GM23338 (cell line): ENCODE data around the gene PIK3C2G. TPM values are rescaled to one million over a fixed set of nuclear protein-coding genes. Genes with fewer than 3 reads are reported as not detected.

Experiments
- ATAC-seq: fragments of 200-7000 bp; cut with Tn5 transposase; 3 replicates; pipeline ENCODE4 v1.9.1; 2020
- DNase-seq: peaks from one replicate; pipeline ENCODE4 v3.0.0-alpha.2; 2015; ENCODE audit warnings: low spot score
- H2AFZ ChIP-seq: fragments of 200-600 bp; sonication (generic); 2 replicates; pipeline ENCODE4 v1.8.0; 2016; ENCODE audit warnings: antibody characterized with exemption, mild to moderate bottlenecking, moderate library complexity
- H3F3A ChIP-seq: fragments of 200-600 bp; sonication (generic); replicated peaks from 2 replicates; pipeline ENCODE4 v1.8.0; 2017; ENCODE audit warnings: antibody characterized with exemption, mixed run types, low read depth
- H3K27ac ChIP-seq: fragments of 200-600 bp; sonication (generic); 2 replicates; pipeline ENCODE4 v1.6.1; 2016; ENCODE audit warnings: low read depth
- H3K27me3 ChIP-seq: fragments of 200-600 bp; sonication (generic); 2 replicates; pipeline ENCODE4 v1.8.0; 2016; ENCODE audit warnings: mild to moderate bottlenecking, mixed run types, moderate library complexity; ENCODE audit not compliant: insufficient read depth
- H3K36me3 ChIP-seq: fragments of 200-600 bp; sonication (generic); 2 replicates; pipeline ENCODE4 v1.8.0; 2016; ENCODE audit warnings: mild to moderate bottlenecking; ENCODE audit not compliant: insufficient read depth
- H3K4me1 ChIP-seq: fragments of 200-600 bp; sonication (generic); 2 replicates; pipeline ENCODE4 v1.8.0; 2016; ENCODE audit warnings: mild to moderate bottlenecking, moderate library complexity; ENCODE audit not compliant: insufficient read depth
- H3K4me2 ChIP-seq: fragments of 200-600 bp; sonication (generic); 2 replicates; pipeline ENCODE4 v1.7.1; 2017; ENCODE audit warnings: mixed run types
- H3K4me3 ChIP-seq: fragments of 200-600 bp; sonication (generic); 2 replicates; pipeline ENCODE4 v1.6.1; 2016; ENCODE audit warnings: mixed run types
- H3K79me2 ChIP-seq: fragments of 200-600 bp; sonication (generic); replicated peaks from 2 replicates; pipeline ENCODE4 v1.8.0; 2017; ENCODE audit warnings: mild to moderate bottlenecking; ENCODE audit not compliant: insufficient read depth
- H3K9me2 ChIP-seq: fragments of 200-600 bp; sonication (generic); 2 replicates; pipeline ENCODE4 v1.8.0; 2017; ENCODE audit not compliant: insufficient read depth
- H4K20me1 ChIP-seq: fragments of 200-600 bp; sonication (generic); replicated peaks from 2 replicates; pipeline ENCODE4 v1.8.0; 2017; ENCODE audit warnings: mild to moderate bottlenecking; ENCODE audit not compliant: insufficient read depth
- H3K27ac Mint-ChIP-seq: 2 replicates; pipeline ENCODE4 v1.8.0; 2020; ENCODE audit warnings: inconsistent platforms, mild to moderate bottlenecking, moderate library complexity, mixed read lengths
- H3K27me3 Mint-ChIP-seq: 3 replicates; pipeline ENCODE4 v1.8.0; 2022; ENCODE audit warnings: low read depth, mild to moderate bottlenecking, moderate library complexity, mixed read lengths, inconsistent platforms; ENCODE audit not compliant: insufficient read depth, poor library complexity
- H3K36me3 Mint-ChIP-seq: 3 replicates; pipeline ENCODE4 v1.8.0; 2021; ENCODE audit warnings: low read depth, mild to moderate bottlenecking, inconsistent platforms, moderate library complexity, mixed read lengths
- H3K4me1 Mint-ChIP-seq: 3 replicates; pipeline ENCODE4 v1.8.0; 2020; ENCODE audit warnings: mild to moderate bottlenecking, inconsistent platforms, mixed read lengths
- H3K4me3 Mint-ChIP-seq: 3 replicates; pipeline ENCODE4 v1.8.0; 2021; ENCODE audit warnings: moderate library complexity, mild to moderate bottlenecking, inconsistent platforms, mixed read lengths
- H3K9me3 Mint-ChIP-seq: 3 replicates; pipeline ENCODE4 v1.8.0; 2020; ENCODE audit warnings: moderate library complexity, mild to moderate bottlenecking, inconsistent platforms, mixed read lengths
- CREB1 ChIP-seq: fragments of 250-450 bp; sonication (Bioruptor Pico); IDR thresholded peaks from 2 replicates; pipeline ENCODE4 v1.5.0; 2020; ENCODE audit warnings: low read depth, mild to moderate bottlenecking, moderate library complexity
- ETS1 ChIP-seq: IDR thresholded peaks from 2 replicates; pipeline ENCODE4 v1.6.1; 2016; ENCODE audit warnings: antibody characterized with exemption
- EZH2 ChIP-seq: fragments of 200-600 bp; sonication (generic); IDR thresholded peaks from one replicate; pipeline ENCODE4 v1.8.0; 2017; ENCODE audit warnings: antibody characterized with exemption, mild to moderate bottlenecking, low read depth; ENCODE audit not compliant: unreplicated experiment
- EZH2phosphoT487 ChIP-seq: fragments of 200-600 bp; sonication (generic); IDR thresholded peaks from one replicate; pipeline ENCODE4 v1.8.1; 2018; ENCODE audit warnings: antibody characterized with exemption; ENCODE audit not compliant: unreplicated experiment
- JUNB ChIP-seq: IDR thresholded peaks from one replicate; pipeline ENCODE4 v1.6.1; 2016; ENCODE audit warnings: antibody characterized with exemption; ENCODE audit not compliant: unreplicated experiment
- NANOG ChIP-seq: IDR thresholded peaks from 2 replicates; pipeline ENCODE4 v1.6.1; 2016; ENCODE audit warnings: antibody characterized with exemption, borderline replicate concordance
- POLR2AphosphoS5 ChIP-seq: IDR thresholded peaks from 2 replicates; pipeline ENCODE4 v1.6.1; 2016; ENCODE audit warnings: antibody characterized with exemption, low read depth
- REST ChIP-seq: IDR thresholded peaks from one replicate; pipeline ENCODE4 v1.6.1; 2018; ENCODE audit warnings: antibody characterized with exemption; ENCODE audit not compliant: unreplicated experiment
- STAT1 ChIP-seq: IDR thresholded peaks from one replicate; pipeline ENCODE4 v1.6.1; 2016; ENCODE audit warnings: antibody characterized with exemption; ENCODE audit not compliant: unreplicated experiment
- ZNF331 ChIP-seq: fragments of 250-450 bp; sonication (Bioruptor Pico); IDR thresholded peaks from 2 replicates; pipeline ENCODE4 v1.5.0; 2020; ENCODE audit warnings: low read depth, mild to moderate bottlenecking, moderate library complexity
- polyA plus RNA-seq: library from polyadenylated mRNA; unstranded; fragments of >200 nt; fragmentation: Nextera tagmentation; extraction: Ambion mirVana; gene quantifications from 2 replicates; pipeline ENCODE4 v1.2.1, GENCODE V29; 2016
- total RNA-seq: library from RNA; depleted of rRNA; stranded (reverse); fragments of >200 nt; shearing (Covaris generic); gene quantifications from 2 replicates; pipeline ENCODE4 v1.2.3, GENCODE V29; 2014

Gene PIK3C2G
- total and polyA plus RNA-seq, 2 experiments from 2014 or later = not detected

- DNase-seq (no peak), ATAC-seq (no peak)
- Histone ChIP-seq H3K36me3 (no peaks in the 10 kb centered on the region), H3K27me3 (no peaks in the 10 kb centered on the region), H3K4me1 (no peaks in the 10 kb centered on the region), H3F3A (no peaks in the 10 kb centered on the region), H3K27ac (no peak overlapping the region), H3K4me3 (no peak overlapping the region), H4K20me1 (no peaks in the 10 kb centered on the region), H2AFZ (no peak overlapping the region), H3K79me2 (no peaks in the 10 kb centered on the region), H3K9me2 (no peaks in the 10 kb centered on the region), H3K4me2 (no peak overlapping the region)
- no peak for TF ChIP-seq NANOG
- no peak for TF ChIP-seq JUNB
- Mint-ChIP-seq H3K4me3 (no peak overlapping the region), H3K4me1 (no peaks in the 10 kb centered on the region), H3K27ac (no peak overlapping the region), H3K27me3 (peaks cover 1% of the 10 kb centered on the region), H3K36me3 (no peaks in the 10 kb centered on the region), H3K9me3 (no peaks in the 10 kb centered on the region)
These were observed 79.5 kb downstream of the PIK3C2G start for GRCh38 chr12:18340786-18341185.

GRCh38 chr12:18343708-18344107 lies 82.4 kb downstream of the PIK3C2G start:
- no peak overlapping the region for H3K27ac ChIP-seq
- H3K9me3 Mint-ChIP-seq = no peaks in the 10 kb centered on the region
- no peaks in the 10 kb centered on the region for H3K27me3 ChIP-seq
- no peaks in the 10 kb centered on the region for H3F3A ChIP-seq
- ATAC-seq = no peak
- no peaks in the 10 kb centered on the region for H3K9me2 ChIP-seq
- H4K20me1 ChIP-seq = no peaks in the 10 kb centered on the region
- no peaks in the 10 kb centered on the region for H3K36me3 ChIP-seq
- H3K4me2 ChIP-seq = no peak overlapping the region
- no peaks in the 10 kb centered on the region for H3K4me1 ChIP-seq
- no peaks in the 10 kb centered on the region for H3K27me3 Mint-ChIP-seq
- no peaks in the 10 kb centered on the region for H3K79me2 ChIP-seq
- no peak for DNase-seq
- H3K4me3 Mint-ChIP-seq = no peak overlapping the region
- H2AFZ ChIP-seq = no peak overlapping the region
- H3K27ac Mint-ChIP-seq = no peak overlapping the region
- no peak for TF ChIP-seq EZH2
- H3K4me3 ChIP-seq = no peak overlapping the region
- no peaks in the 10 kb centered on the region for H3K36me3 Mint-ChIP-seq
- no peaks in the 10 kb centered on the region for H3K4me1 Mint-ChIP-seq

- no peak overlapping the region for H3K27ac ChIP-seq
- no peak overlapping the region for H3K4me3 Mint-ChIP-seq
- no peaks in the 10 kb centered on the region for H3K36me3 Mint-ChIP-seq
- H3K27me3 Mint-ChIP-seq = no peaks in the 10 kb centered on the region
- no peaks in the 10 kb centered on the region for H3K79me2 ChIP-seq
- no peaks in the 10 kb centered on the region for H4K20me1 ChIP-seq
- H3K36me3 ChIP-seq = no peaks in the 10 kb centered on the region
- ATAC-seq = no peak
- no peak overlapping the region for H3K27ac Mint-ChIP-seq
- 0 out of 2 replicates have a peak, but pooled peaks cover 3% of the 10 kb centered on the region for H3K9me2 ChIP-seq
- no peak overlapping the region for H3K4me3 ChIP-seq
- H3F3A ChIP-seq = no peaks in the 10 kb centered on the region
- no peak overlapping the region for H2AFZ ChIP-seq
- H3K9me3 Mint-ChIP-seq = no peaks in the 10 kb centered on the region
- no peak for TF ChIP-seq JUNB
- TF ChIP-seq ZNF331 (CRISPR knock-in tag) = no peak
- H3K4me2 ChIP-seq = no peak overlapping the region
- no peaks in the 10 kb centered on the region for H3K4me1 Mint-ChIP-seq
- no peaks in the 10 kb centered on the region for H3K4me1 ChIP-seq
- no peaks in the 10 kb centered on the region for H3K27me3 ChIP-seq
- DNase-seq = no peak
These were observed 83.9 kb downstream of the PIK3C2G start for GRCh38 chr12:18345021-18345735.

- Histone ChIP-seq H4K20me1 (no peaks in the 10 kb centered on the region), H3K27ac (no peak overlapping the region), H3K79me2 (no peaks in the 10 kb centered on the region), H3K9me2 (peaks cover 8% of the 10 kb centered on the region; the same call in 1 of the 2 replicates), H2AFZ (no peak overlapping the region), H3K4me3 (no peak overlapping the region), H3K27me3 (no peaks in the 10 kb centered on the region), H3K4me1 (no peaks in the 10 kb centered on the region), H3F3A (no peaks in the 10 kb centered on the region), H3K36me3 (no peaks in the 10 kb centered on the region), H3K4me2 (no peak overlapping the region)
- ATAC-seq = no peak
- Mint-ChIP-seq H3K27me3 (peaks cover 3% of the 10 kb centered on the region), H3K27ac (no peak overlapping the region), H3K4me3 (no peak overlapping the region), H3K36me3 (no peaks in the 10 kb centered on the region), H3K4me1 (no peaks in the 10 kb centered on the region), H3K9me3 (peaks cover 3% of the 10 kb centered on the region; the same call in 2 of the 3 replicates)
- no peak for DNase-seq
- no peak for TF ChIP-seq ETS1
- TF ChIP-seq ZNF331 (CRISPR knock-in tag) = no peak
- no peak for TF ChIP-seq EZH2
- TF ChIP-seq EZH2phosphoT487 = no peak
- TF ChIP-seq STAT1 = no peak
- no peak for TF ChIP-seq POLR2AphosphoS5
- TF ChIP-seq REST = no peak
- TF ChIP-seq CREB1 (CRISPR knock-in tag) = no peak
These were observed 91.0 kb downstream of the PIK3C2G start for GRCh38 chr12:18352312-18352711.
